Left lung (tissue), 10 donors: Measurements from ENCODE around the gene FKBP5. TPM values are rescaled to one million over a fixed set of nuclear protein-coding genes. Genes with fewer than 3 reads are reported as not detected.
"Not testable (repeated sequence)": the region's sequence is repeated elsewhere in the genome, so short reads cannot be mapped to it uniquely, and the experiment has no call there.

Experiments
- ATAC-seq: fragments of 200-7000 bp; cut with Tn5 transposase; one replicate; pipeline ENCODE4 v1.9.1; 2020; ENCODE audit warnings: moderate library complexity
- DNase-seq, 4 donors: peaks; one replicate each; pipeline ENCODE4 v3.0.0-alpha.2; 2013 to 2020
- H3K27ac ChIP-seq, 2 donors: fragments of 200-600 bp; sonication (generic) in 1 of 2; one replicate each; pipeline versions ENCODE4 v1.5.0 to v1.8.0; 2020 to 2021
- H3K27me3 ChIP-seq, 2 donors: fragments of 200-600 bp; sonication (generic) in 1 of 2; one replicate each; pipeline versions ENCODE4 v1.5.0 to v1.8.0; 2020 to 2021
- H3K36me3 ChIP-seq, 2 donors: fragments of 200-600 bp; sonication (generic) in 1 of 2; one replicate each; pipeline versions ENCODE4 v1.5.0 to v1.8.0; 2020 to 2021
- H3K4me1 ChIP-seq, 2 donors: fragments of 200-600 bp; one replicate each; pipeline ENCODE4 v1.8.0; 2021
- H3K4me3 ChIP-seq, 2 donors: fragments of 200-600 bp; sonication (generic) in 1 of 2; one replicate each; pipeline versions ENCODE4 v1.5.0 to v1.8.0; 2020 to 2021; ENCODE audit warnings: mild to moderate bottlenecking in 1 of 2
- H3K9me3 ChIP-seq, 2 donors: fragments of 200-600 bp; sonication (generic) in 1 of 2; one replicate each; pipeline versions ENCODE4 v1.5.0 to v1.8.0; 2020 to 2021
- CTCF ChIP-seq, 2 donors: fragments of 200-600 bp; sonication (generic) in 1 of 2; IDR thresholded peaks; one replicate each; pipeline versions ENCODE4 v1.5.0 to v1.8.0; 2021; ENCODE audit warnings: antibody characterized with exemption in 2 of 2
- intact Hi-C, 2 donors: fragments of 100-400 bp; cut with DNase I; formaldehyde crosslinking; loops; one replicate each; pipeline versions ENCODE4 v1.11.2 to v1.14.2; 2022
- polyA plus RNA-seq, 6 donors: library from polyadenylated mRNA; unstranded; fragments of 120-200 nt; gene quantifications; one replicate each; pipeline ENCODE4 v1.2.1, GENCODE V29; 2013; ENCODE audit not compliant: insufficient read length in 6 of 6
- total RNA-seq, 2 donors: library from RNA; stranded (reverse); fragmentation: NEBNext Ultra II Directional; extraction: Animal tissue kit (Norgen Biotek cat#: 25700); gene quantifications; one replicate each; pipeline ENCODE4 v1.2.1, GENCODE V29; 2021
- donor health status: DM: no; HTN: yes; CAD: no.
- donor health status: DM: no; HTN: no; CAD: no.

Gene FKBP5
- total and polyA plus RNA-seq, 8 donors = 15.6 to 139 (median 18.8) TPM

GRCh38 chr6:35698858-35699257, 10.1 kb upstream of the FKBP5 start:
- ATAC-seq = no peak
- Histone ChIP-seq H3K27ac (no peak overlapping the region), H3K36me3 (no peaks in the 10 kb centered on the region), H3K4me3 (no peak overlapping the region), H3K9me3 (peaks cover 0 to 11% of the 10 kb centered on the region in 2 donors), H3K4me1 (peaks cover 0 to 3% of the 10 kb centered on the region in 2 donors), H3K27me3 (no peaks in the 10 kb centered on the region)
- no peak for TF ChIP-seq CTCF (IDR thresholded peaks at IDR 0.05)
- DNase-seq = no peak
- intact Hi-C loops = no loop called here

GRCh38 chr6:35698430-35698829, 9.7 kb upstream of the FKBP5 start:
- DNase-seq, intact Hi-C loops, H3K9me3 ChIP-seq, H3K4me1 ChIP-seq, H3K36me3 ChIP-seq, H3K4me3 ChIP-seq, H3K27me3 ChIP-seq, H3K27ac ChIP-seq, ATAC-seq: not testable (repeated sequence)

GRCh38 chr6:35694462-35694861, 5.7 kb upstream of the FKBP5 start:
- H3K27me3 ChIP-seq = no peaks in the 10 kb centered on the region
- H3K27ac ChIP-seq = no peak overlapping the region
- no peaks in the 10 kb centered on the region for H3K36me3 ChIP-seq
- no peak for DNase-seq
- peaks cover 14 to 43% of the 10 kb centered on the region in 2 donors for H3K4me1 ChIP-seq
- peaks cover 0 to 7% of the 10 kb centered on the region in 2 donors for H3K9me3 ChIP-seq
- TF ChIP-seq CTCF (IDR thresholded peaks at IDR 0.05) = no peak
- intact Hi-C loops = no loop called here
- no peak overlapping the region for H3K4me3 ChIP-seq
- no peak for ATAC-seq

GRCh38 chr6:35691027-35691824, 2.5 kb upstream of the FKBP5 start:
- TF ChIP-seq CTCF (IDR thresholded peaks at IDR 0.05) = no peak
- no peak overlapping the region for H3K4me3 ChIP-seq
- ATAC-seq (peak; percentile 47), DNase-seq (peak; percentile 49 to 86 (median 82))
- H3K4me1 ChIP-seq = peaks cover 19 to 54% of the 10 kb centered on the region in 2 donors
- H3K27me3 ChIP-seq = no peaks in the 10 kb centered on the region
- peak overlapping the region; percentile 71 to 88 for H3K27ac ChIP-seq
- peaks cover 0 to 7% of the 10 kb centered on the region in 2 donors for H3K9me3 ChIP-seq
- H3K36me3 ChIP-seq = no peaks in the 10 kb centered on the region
- intact Hi-C loops = no loop called here

- peak overlapping the region in 1 of 2 donors; percentile 88 for H3K27ac ChIP-seq
- TF ChIP-seq CTCF (IDR thresholded peaks at IDR 0.05) = no peak
Observed at GRCh38 chr6:35690484-35690883, 1.8 kb upstream of the FKBP5 start.

GRCh38 chr6:35690006-35690405, 1.3 kb upstream of the FKBP5 start:
- ATAC-seq, H3K9me3 ChIP-seq, DNase-seq, H3K36me3 ChIP-seq, H3K27me3 ChIP-seq, intact Hi-C loops, H3K4me3 ChIP-seq: not testable (repeated sequence)
- Histone ChIP-seq H3K4me1 (peaks cover 19 to 66% of the 10 kb centered on the region in 2 donors), H3K27ac (peak overlapping the region in 1 of 2 donors; percentile 88)

More at GRCh38 chr6:35690484-35690883, 1.8 kb upstream of the FKBP5 start:
- H3K36me3 ChIP-seq = no peaks in the 10 kb centered on the region
- H3K27me3 ChIP-seq = no peaks in the 10 kb centered on the region
- peaks cover 0 to 7% of the 10 kb centered on the region in 2 donors for H3K9me3 ChIP-seq
- H3K4me3 ChIP-seq = no peak overlapping the region
- DNase-seq (no peak), ATAC-seq (no peak)
- intact Hi-C loops = no loop called here
- H3K4me1 ChIP-seq = peaks cover 19 to 61% of the 10 kb centered on the region in 2 donors
